H1 (cell line): ENCODE measurements around the gene CACFD1. TPM values are rescaled to one million over a fixed set of nuclear protein-coding genes. Genes with fewer than 3 reads are reported as not detected.

ENCODE experiments used
- CTCF ChIA-PET: fragments of 300-600 bp; sonication (Branson Sonifier 250); formaldehyde crosslinking; loops from one replicate; lab custom pipeline; 2021; ENCODE audit not compliant: partially characterized antibody; lab: Charles Lee
- POLR2A ChIA-PET: fragments of 300-600 bp; sonication (Branson Sonifier 250); formaldehyde crosslinking; loops from one replicate; lab custom pipeline; 2021; ENCODE audit warnings: inconsistent platforms; ENCODE audit not compliant: partially characterized antibody; lab: Charles Lee
- DNase-seq, 2 experiments: peaks; one replicate each; pipeline versions ENCODE4 v3.0.0 to v3.0.0-alpha.2; 2010 to 2022; ENCODE audit warnings: low spot score in 2 of 2, low read depth in 1 of 2, mixed read lengths in 1 of 2
- FAIRE-seq: peaks from 2 replicates; lab custom pipeline; 2011; peaks lifted over from hg19 to GRCh38; lab: Jason Lieb, UNC
- H2AFZ ChIP-seq: 2 replicates; pipeline ENCODE4 v1.8.1; 2012; ENCODE audit warnings: low read length, inconsistent platforms
- H2AK5ac ChIP-seq: 2 replicates; pipeline ENCODE4 v1.6.1; 2013; ENCODE audit warnings: low read depth, low read length
- H2BK120ac ChIP-seq: replicated peaks from 2 replicates; pipeline ENCODE3; 2013; ENCODE audit warnings: low read depth, low read length, inconsistent platforms
- H2BK12ac ChIP-seq: 2 replicates; pipeline ENCODE4 v1.6.1; 2013; ENCODE audit warnings: low read depth, low read length
- H2BK15ac ChIP-seq: 2 replicates; pipeline ENCODE4 v1.6.1; 2013; ENCODE audit warnings: low read length
- H2BK20ac ChIP-seq: 2 replicates; pipeline ENCODE4 v1.6.1; 2013; ENCODE audit warnings: low read length
- H2BK5ac ChIP-seq: 2 replicates; pipeline ENCODE4 v1.6.1; 2013; ENCODE audit warnings: low read depth, low read length
- H3K14ac ChIP-seq: 2 replicates; pipeline ENCODE4 v1.6.1; 2013; ENCODE audit warnings: inconsistent platforms; ENCODE audit not compliant: insufficient read length
- H3K18ac ChIP-seq: 2 replicates; pipeline ENCODE4 v1.6.1; 2013; ENCODE audit warnings: low read length; ENCODE audit errors: extremely low read depth
- H3K23ac ChIP-seq: 2 replicates; pipeline ENCODE4 v1.6.1; 2013; ENCODE audit warnings: inconsistent platforms; ENCODE audit not compliant: insufficient read length
- H3K23me2 ChIP-seq: 2 replicates; pipeline ENCODE4 v1.6.1; 2013; ENCODE audit warnings: low read depth, low read length
- H3K27ac ChIP-seq: 2 replicates; pipeline ENCODE4 v1.6.1; 2011; ENCODE audit warnings: low read depth, low read length, inconsistent platforms
- H3K27me3 ChIP-seq, 4 experiments: replicated peaks in 1 of 4; 1 replicate in 1 of 4; 2 replicates in 3 of 4; pipeline versions ENCODE4 v1.6.1 to v1.8.1; 2011 to 2013; ENCODE audit warnings: low read length in 3 of 4, mild to moderate bottlenecking in 3 of 4, inconsistent platforms in 2 of 4, mixed read lengths in 2 of 4, moderate library complexity in 1 of 4; ENCODE audit not compliant: control insufficient read depth in 3 of 4, insufficient read depth in 3 of 4; ENCODE audit errors: extremely low read depth in 1 of 4
- H3K36me3 ChIP-seq, 4 experiments: 2 replicates each; pipeline versions ENCODE4 v1.6.1 to v1.8.1; 2011 to 2013; ENCODE audit warnings: mild to moderate bottlenecking in 4 of 4, low read length in 3 of 4, moderate library complexity in 2 of 4, control low read depth in 1 of 4, inconsistent platforms in 1 of 4; ENCODE audit not compliant: insufficient read depth in 4 of 4, control insufficient read depth in 2 of 4
- H3K4ac ChIP-seq: replicated peaks from 2 replicates; pipeline ENCODE3; 2013; ENCODE audit warnings: low read length, low read depth, mixed read lengths, inconsistent platforms; ENCODE audit not compliant: insufficient read length
- H3K4me1 ChIP-seq, 4 experiments: replicated peaks in 1 of 4; 1 replicate in 1 of 4; 2 replicates in 3 of 4; pipeline versions ENCODE4 v1.6.1 to v1.8.1; 2011 to 2013; ENCODE audit warnings: low read length in 3 of 4, inconsistent platforms in 2 of 4, mixed read lengths in 1 of 4; ENCODE audit not compliant: insufficient read depth in 4 of 4, control insufficient read depth in 3 of 4
- H3K4me2 ChIP-seq, 2 experiments: 2 replicates each; pipeline versions ENCODE4 v1.6.1 to v1.8.1; 2011 to 2013; ENCODE audit warnings: low read depth in 2 of 2, low read length in 2 of 2, control low read depth in 1 of 2, inconsistent platforms in 1 of 2, mild to moderate bottlenecking in 1 of 2; ENCODE audit not compliant: insufficient read depth in 1 of 2
- H3K4me3 ChIP-seq, 4 experiments: fragments of 200-600, 300-600 bp in 1 of 4; sonication (generic), shearing (Covaris generic), sonication (Bioruptor Twin) in 1 of 4; 2 replicates each; pipeline versions ENCODE4 v1.5.1 to v1.8.1; 2011 to 2016; ENCODE audit warnings: low read length in 4 of 4, low read depth in 3 of 4, control low read depth in 2 of 4, inconsistent platforms in 2 of 4, mild to moderate bottlenecking in 2 of 4, mixed read lengths in 1 of 4, moderate library complexity in 1 of 4; ENCODE audit not compliant: insufficient read depth in 2 of 4; ENCODE audit errors: extremely low read depth in 1 of 4
- H3K56ac ChIP-seq: replicated peaks from 2 replicates; pipeline ENCODE3; 2013; ENCODE audit warnings: low read depth, mild to moderate bottlenecking, mixed read lengths, low read length, inconsistent platforms; ENCODE audit not compliant: insufficient read length
- H3K79me1 ChIP-seq: 2 replicates; pipeline ENCODE4 v1.6.1; 2013; ENCODE audit warnings: low read depth, low read length, control low read depth
- H3K79me2 ChIP-seq, 2 experiments: 2 replicates each; pipeline versions ENCODE4 v1.6.1 to v1.8.1; 2012 to 2013; ENCODE audit warnings: low read length in 2 of 2, mild to moderate bottlenecking in 2 of 2, inconsistent platforms in 1 of 2; ENCODE audit not compliant: insufficient read depth in 2 of 2, control insufficient read depth in 1 of 2
- H3K9ac ChIP-seq, 4 experiments: replicated peaks in 1 of 4; 1 replicate in 1 of 4; 2 replicates in 3 of 4; pipeline versions ENCODE4 v1.6.1 to v1.8.1; 2011 to 2013; ENCODE audit warnings: low read depth in 3 of 4, low read length in 3 of 4, control low read depth in 2 of 4, mild to moderate bottlenecking in 2 of 4, moderate library complexity in 2 of 4, inconsistent platforms in 1 of 4; ENCODE audit errors: extremely low read depth in 1 of 4
- H3K9me3 ChIP-seq, 2 experiments: 2 replicates each; pipeline versions ENCODE4 v1.6.1 to v1.8.1; 2012 to 2013; ENCODE audit warnings: mild to moderate bottlenecking in 2 of 2, moderate library complexity in 2 of 2, control low read depth in 1 of 2, inconsistent platforms in 1 of 2, low read depth in 1 of 2, low read length in 1 of 2, mixed read lengths in 1 of 2; ENCODE audit not compliant: insufficient read depth in 2 of 2
- H4K20me1 ChIP-seq, 2 experiments: replicated peaks in 1 of 2; 2 replicates each; pipeline versions ENCODE3 to v1.8.1; 2011 to 2013; ENCODE audit warnings: inconsistent platforms in 2 of 2, low read length in 2 of 2, mild to moderate bottlenecking in 1 of 2; ENCODE audit not compliant: insufficient read depth in 2 of 2, control insufficient read depth in 1 of 2
- H4K5ac ChIP-seq: 2 replicates; pipeline ENCODE4 v1.6.1; 2013; ENCODE audit warnings: low read length, low read depth, mixed read lengths, inconsistent platforms; ENCODE audit not compliant: insufficient read length
- H4K8ac ChIP-seq: 2 replicates; pipeline ENCODE4 v1.8.0; 2013; ENCODE audit warnings: mild to moderate bottlenecking, moderate library complexity, low read length, inconsistent platforms; ENCODE audit not compliant: insufficient read depth; ENCODE audit errors: extremely low read depth
- H4K91ac ChIP-seq: replicated peaks from 2 replicates; pipeline ENCODE3; 2013; ENCODE audit warnings: low read length, mixed read lengths, inconsistent platforms; ENCODE audit not compliant: insufficient read length
- ASH2L ChIP-seq: fragments of 200-600, 300-600 bp; sonication (generic); IDR thresholded peaks from one replicate; pipeline ENCODE4 v1.7.1; 2017; ENCODE audit warnings: low read length
- CBX8 ChIP-seq: fragments of 300-800, 300-1000 bp; sonication (generic); IDR thresholded peaks from 2 replicates; pipeline ENCODE4 v1.7.1; 2016; ENCODE audit warnings: low read depth, low read length, borderline replicate concordance
- CHD1 ChIP-seq: IDR thresholded peaks from 2 replicates; pipeline ENCODE4 v1.6.1; 2012; ENCODE audit warnings: low read depth, low read length, improper control_type of control experiment
- CHD2 ChIP-seq: IDR thresholded peaks from 2 replicates; pipeline ENCODE4 v1.6.1; 2012; ENCODE audit warnings: low read length, improper control_type of control experiment
- KDM4A ChIP-seq: IDR thresholded peaks from one replicate; pipeline ENCODE4 v1.7.1; 2012; ENCODE audit warnings: low read depth, mild to moderate bottlenecking, moderate library complexity, low read length, inconsistent platforms; ENCODE audit not compliant: severe bottlenecking
- POLR2A ChIP-seq, 2 experiments: IDR thresholded peaks; 1 replicate in 1 of 2; 2 replicates in 1 of 2; pipeline ENCODE4 v1.6.1; 2011; ENCODE audit warnings: low read depth in 2 of 2, low read length in 2 of 2, mild to moderate bottlenecking in 2 of 2; ENCODE audit errors: control extremely low read depth in 1 of 2
- RNF2 ChIP-seq: fragments of 200-900, 300-1000 bp; sonication (generic); IDR thresholded peaks from 2 replicates; pipeline ENCODE4 v1.7.1; 2016; ENCODE audit warnings: borderline replicate concordance, low read depth, mild to moderate bottlenecking, antibody characterized with exemption, low read length; ENCODE audit not compliant: poor library complexity, severe bottlenecking; ENCODE audit errors: missing control alignments
- SIN3A ChIP-seq, 2 experiments: IDR thresholded peaks in 1 of 2; conservative IDR thresholded peaks in 1 of 2; 2 replicates each; pipeline ENCODE4 v1.6.1; 2011 to 2012; ENCODE audit warnings: low read length in 2 of 2, improper control_type of control experiment in 1 of 2, low read depth in 1 of 2, mild to moderate bottlenecking in 1 of 2
- SP1 ChIP-seq: IDR thresholded peaks from 2 replicates; pipeline ENCODE4 v1.6.1; 2011; ENCODE audit warnings: low read depth, low read length
- SP4 ChIP-seq: IDR thresholded peaks from 2 replicates; pipeline ENCODE4 v1.6.1; 2012; ENCODE audit warnings: low read length, inconsistent platforms
- WGBS, 2 experiments: shearing (Covaris generic) in 1 of 2; methylation state at CpG; one replicate each; pipeline versions ENCODE4 v1.1.6 to v1.1.7; 2013 to 2015; ENCODE audit warnings: low lambda C conversion rate in 2 of 2, mixed read lengths in 2 of 2, inconsistent platforms in 1 of 2, low coverage in 1 of 2, missing lambda C conversion rate in 1 of 2; ENCODE audit not compliant: insufficient replicate concordance in 2 of 2, insufficient coverage in 1 of 2, insufficient read length in 1 of 2; ENCODE audit errors: extremely low coverage in 1 of 2, missing lambda C conversion rate in 1 of 2; 5-methylcytosine and 5-hydroxymethylcytosine counted together
- polyA plus RNA-seq, 7 experiments: library from polyadenylated mRNA; depleted of rRNA in 3 of 7; stranded (reverse) in 5 of 7; unstranded in 2 of 7; fragments of >200 nt in 5 of 7; fragments of 200-250 nt in 2 of 7; gene quantifications; 1 replicate in 5 of 7; 2 replicates in 1 of 7; 4 replicates in 1 of 7; pipeline versions ENCODE4 v1.2.1 to v1.2.3, GENCODE V29; 2011 to 2013; ENCODE audit warnings: missing spikeins in 2 of 7, mixed read lengths in 2 of 7
- total RNA-seq: library from RNA; stranded (reverse); fragmentation: NEBNext Ultra II Directional; extraction: Animal tissue kit (Norgen Biotek cat#: 25700); gene quantifications from 2 replicates; pipeline ENCODE4 v1.2.1, GENCODE V29; 2021
- TF ChIP-seq, protein P1 (sequence below): IDR thresholded peaks from 2 replicates; pipeline ENCODE4 v1.6.1; 2012; ENCODE audit warnings: low read length, inconsistent platforms
- TF ChIP-seq, protein P2 (sequence below): IDR thresholded peaks from 2 replicates; pipeline ENCODE4 v1.6.1; 2011; ENCODE audit warnings: low read depth, mild to moderate bottlenecking, low read length; ENCODE audit not compliant: insufficient read depth

Gene CACFD1
- total and polyA plus RNA-seq, 2 of the 8 experiments (the other 6 are each of a cell fraction or from before 2014, with no cell fraction given): 13.4 to 15.5 TPM

DNA sequence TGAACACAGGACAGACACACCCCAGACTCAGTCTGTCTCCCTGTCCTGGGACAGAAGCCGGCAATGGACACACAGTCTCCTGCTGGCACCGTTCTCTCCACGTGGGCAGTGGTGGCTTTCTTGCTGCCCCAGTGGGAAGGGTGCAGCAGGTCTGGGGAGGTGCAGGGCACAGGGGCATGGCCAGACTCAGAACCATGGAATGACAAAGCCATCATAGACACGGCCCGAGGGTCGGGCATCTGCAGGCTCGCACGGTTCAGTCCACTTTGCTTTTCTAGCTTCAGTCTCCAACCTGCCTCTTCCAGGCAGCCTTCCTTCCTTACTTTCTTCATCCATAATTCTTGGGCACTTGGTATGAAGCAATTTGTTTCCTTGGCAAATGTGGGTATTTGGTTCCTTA is 48.3 kb downstream of the CACFD1 start:
- H3K9ac ChIP-seq: no peak overlapping the region
- ChIA-PET CTCF (no interaction called here), POLR2A (no interaction called here)
- no peak overlapping the region for H4K8ac ChIP-seq
- H3K56ac ChIP-seq: no peak overlapping the region
- H3K4me2 ChIP-seq: no peak overlapping the region
- H4K91ac ChIP-seq: no peak overlapping the region
- peaks cover 10% of the 10 kb centered on the region for H3K23me2 ChIP-seq
- no peak overlapping the region for H2AFZ ChIP-seq
- peak overlapping the region; percentile 40; the same call in 1 of the 2 replicates for H2BK15ac ChIP-seq
- no peak overlapping the region for H3K14ac ChIP-seq
- H2BK20ac ChIP-seq: no peak overlapping the region
- H3K23ac ChIP-seq: no peak overlapping the region
- H3K4ac ChIP-seq: no peak overlapping the region
- H2BK120ac ChIP-seq: no peak overlapping the region
- H2BK5ac ChIP-seq: no peak overlapping the region
- H2BK12ac ChIP-seq: no peak overlapping the region; the same call in 1 of the 2 replicates
- H3K4me3 ChIP-seq: no peak overlapping the region
- H3K79me1 ChIP-seq: no peaks in the 10 kb centered on the region
- peaks cover 0 to 15% (median 12%) of the 10 kb centered on the region in 4 experiments; a peak in 6 of 7 replicates for H3K4me1 ChIP-seq
- H3K9me3 ChIP-seq: peaks cover 0 to 3% of the 10 kb centered on the region in 2 experiments; a peak in 1 of 4 replicates
- no peak overlapping the region for H3K18ac ChIP-seq
- H4K5ac ChIP-seq: no peak overlapping the region
- H4K20me1 ChIP-seq: peaks cover 0 to 7% of the 10 kb centered on the region in 2 experiments
- DNase-seq (no peak), FAIRE-seq (no peak)
- no peaks in the 10 kb centered on the region for H3K79me2 ChIP-seq
- H2AK5ac ChIP-seq: no peak overlapping the region
- H3K27ac ChIP-seq: no peak overlapping the region
- H3K36me3 ChIP-seq: no peaks in the 10 kb centered on the region; a peak in 1 of 8 replicates
- 95% methylated on average over 8 of the region's 8 CpGs; no CpG with 5 or more reads in 1 of the 2 experiments for WGBS, 2 experiments
- peaks cover 0 to 2% (median 0%) of the 10 kb centered on the region in 4 experiments; a peak in 2 of 7 replicates for H3K27me3 ChIP-seq
- no peak for TF ChIP-seq CHD2
- TF ChIP-seq SP1: no peak
- no peak for TF ChIP-seq CHD1
- TF ChIP-seq ASH2L: no peak
- no peak for TF ChIP-seq KDM4A
- TF ChIP-seq, protein P1, sequence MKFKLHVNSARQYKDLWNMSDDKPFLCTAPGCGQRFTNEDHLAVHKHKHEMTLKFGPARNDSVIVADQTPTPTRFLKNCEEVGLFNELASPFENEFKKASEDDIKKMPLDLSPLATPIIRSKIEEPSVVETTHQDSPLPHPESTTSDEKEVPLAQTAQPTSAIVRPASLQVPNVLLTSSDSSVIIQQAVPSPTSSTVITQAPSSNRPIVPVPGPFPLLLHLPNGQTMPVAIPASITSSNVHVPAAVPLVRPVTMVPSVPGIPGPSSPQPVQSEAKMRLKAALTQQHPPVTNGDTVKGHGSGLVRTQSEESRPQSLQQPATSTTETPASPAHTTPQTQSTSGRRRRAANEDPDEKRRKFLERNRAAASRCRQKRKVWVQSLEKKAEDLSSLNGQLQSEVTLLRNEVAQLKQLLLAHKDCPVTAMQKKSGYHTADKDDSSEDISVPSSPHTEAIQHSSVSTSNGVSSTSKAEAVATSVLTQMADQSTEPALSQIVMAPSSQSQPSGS: no peak
- no peak for TF ChIP-seq POLR2A (IDR thresholded peaks at IDR 0.05; ENCODE audit: control extremely low read depth in 1 of 2, low read depth in 2 of 2, low read length in 2 of 2)
- TF ChIP-seq CBX8: no peak
- TF ChIP-seq, protein P2, sequence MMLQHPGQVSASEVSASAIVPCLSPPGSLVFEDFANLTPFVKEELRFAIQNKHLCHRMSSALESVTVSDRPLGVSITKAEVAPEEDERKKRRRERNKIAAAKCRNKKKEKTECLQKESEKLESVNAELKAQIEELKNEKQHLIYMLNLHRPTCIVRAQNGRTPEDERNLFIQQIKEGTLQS: no peak
- no peak for TF ChIP-seq SP4
- no peak for TF ChIP-seq SIN3A (conservative IDR thresholded peaks at IDR 0.05 in 1 of 2, IDR thresholded peaks at IDR 0.05 in 1 of 2; ENCODE audit: low read depth in 1 of 2, low read length in 2 of 2)
- TF ChIP-seq RNF2: no peak
